Tibial nerve (tissue), 4 donors: ENCODE data around the gene HMOX2. TPM values are rescaled to one million over a fixed set of nuclear protein-coding genes. Genes with fewer than 3 reads are reported as not detected.

ENCODE experiments used
- DNase-seq, 2 donors: peaks; one replicate each; pipeline ENCODE4 v3.0.0-alpha.2; 2019; ENCODE audit warnings: low spot score in 2 of 2
- H3K27ac ChIP-seq, 4 donors: fragments of 200-600 bp; sonication (generic) in 3 of 4; one replicate each; pipeline ENCODE4 v1.5.1; 2017 to 2019; ENCODE audit warnings: mild to moderate bottlenecking in 1 of 4
- H3K27me3 ChIP-seq, 2 donors: fragments of 200-600 bp; sonication (generic) in 1 of 2; one replicate each; pipeline versions ENCODE4 v1.5.1 to v1.6.0; 2017 to 2019
- H3K36me3 ChIP-seq, 3 donors: fragments of 200-600 bp; sonication (generic); one replicate each; pipeline ENCODE4 v1.5.1; 2018 to 2019
- H3K4me1 ChIP-seq, 4 donors: fragments of 200-600 bp; sonication (generic) in 3 of 4; one replicate each; pipeline ENCODE4 v1.5.1; 2017 to 2019
- H3K4me3 ChIP-seq, 4 donors: fragments of 200-600 bp; sonication (generic) in 3 of 4; one replicate each; pipeline ENCODE4 v1.5.1; 2017 to 2019; ENCODE audit warnings: mild to moderate bottlenecking in 1 of 4, moderate library complexity in 1 of 4
- H3K9me3 ChIP-seq, 4 donors: fragments of 200-600 bp; sonication (generic) in 3 of 4; one replicate each; pipeline ENCODE4 v1.5.1; 2017 to 2019
- EP300 ChIP-seq, 2 donors: sonication (generic); formaldehyde crosslinking; IDR thresholded peaks; one replicate each; pipeline ENCODE4 v1.6.1; 2017; ENCODE audit warnings: antibody characterized with exemption in 2 of 2, mild to moderate bottlenecking in 1 of 2
- POLR2A ChIP-seq, 2 donors: fragments of 450-650 bp; IDR thresholded peaks; one replicate each; pipeline ENCODE4 v1.6.1; 2017; ENCODE audit warnings: antibody characterized with exemption in 2 of 2, mild to moderate bottlenecking in 2 of 2, moderate library complexity in 2 of 2
- WGBS, 2 donors: methylation state at CpG; one replicate each; pipeline ENCODE4 v1.1.5; 2018; 5-methylcytosine and 5-hydroxymethylcytosine counted together
- total RNA-seq, 4 donors: library from RNA; depleted of rRNA; stranded (reverse); fragments of >200 nt; gene quantifications; one replicate each; pipeline ENCODE4 v1.1.0, GENCODE V29; 2016
- TF ChIP-seq, protein P1 (sequence below), 5 experiments: fragments of 200-600 bp in 3 of 5; fragments of 450-650 bp in 2 of 5; sonication (generic) in 3 of 5; IDR thresholded peaks; one replicate each; pipeline ENCODE4 v1.5.1; 2016 to 2019; ENCODE audit warnings: antibody characterized with exemption in 5 of 5, mild to moderate bottlenecking in 3 of 5, moderate library complexity in 2 of 5

The HMOX2 gene
- total RNA-seq, 4 donors from 2014 or later = 55.7 to 75.6 (median 63.1) TPM

- Histone ChIP-seq H3K9me3 (no peaks in the 10 kb centered on the region), H3K36me3 (peaks cover 0 to 19% (median 5%) of the 10 kb centered on the region in 3 donors), H3K27ac (no peak overlapping the region), H3K27me3 (no peaks in the 10 kb centered on the region), H3K4me1 (peaks cover 0 to 36% (median 13%) of the 10 kb centered on the region in 4 donors), H3K4me3 (no peak overlapping the region)
- no peak for DNase-seq
- 60 to 77% methylated on average over 4 of the region's 4 CpGs for WGBS, 2 donors
- TF ChIP-seq, protein P1, sequence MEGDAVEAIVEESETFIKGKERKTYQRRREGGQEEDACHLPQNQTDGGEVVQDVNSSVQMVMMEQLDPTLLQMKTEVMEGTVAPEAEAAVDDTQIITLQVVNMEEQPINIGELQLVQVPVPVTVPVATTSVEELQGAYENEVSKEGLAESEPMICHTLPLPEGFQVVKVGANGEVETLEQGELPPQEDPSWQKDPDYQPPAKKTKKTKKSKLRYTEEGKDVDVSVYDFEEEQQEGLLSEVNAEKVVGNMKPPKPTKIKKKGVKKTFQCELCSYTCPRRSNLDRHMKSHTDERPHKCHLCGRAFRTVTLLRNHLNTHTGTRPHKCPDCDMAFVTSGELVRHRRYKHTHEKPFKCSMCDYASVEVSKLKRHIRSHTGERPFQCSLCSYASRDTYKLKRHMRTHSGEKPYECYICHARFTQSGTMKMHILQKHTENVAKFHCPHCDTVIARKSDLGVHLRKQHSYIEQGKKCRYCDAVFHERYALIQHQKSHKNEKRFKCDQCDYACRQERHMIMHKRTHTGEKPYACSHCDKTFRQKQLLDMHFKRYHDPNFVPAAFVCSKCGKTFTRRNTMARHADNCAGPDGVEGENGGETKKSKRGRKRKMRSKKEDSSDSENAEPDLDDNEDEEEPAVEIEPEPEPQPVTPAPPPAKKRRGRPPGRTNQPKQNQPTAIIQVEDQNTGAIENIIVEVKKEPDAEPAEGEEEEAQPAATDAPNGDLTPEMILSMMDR (IDR thresholded peaks at IDR 0.05) = no peak
- TF ChIP-seq EP300 (IDR thresholded peaks at IDR 0.05) (no peak), POLR2A (IDR thresholded peaks at IDR 0.05) (no peak)
Observed at GRCh38 chr16:4472880-4473279, 3.3 kb upstream of the HMOX2 start.

DNA sequence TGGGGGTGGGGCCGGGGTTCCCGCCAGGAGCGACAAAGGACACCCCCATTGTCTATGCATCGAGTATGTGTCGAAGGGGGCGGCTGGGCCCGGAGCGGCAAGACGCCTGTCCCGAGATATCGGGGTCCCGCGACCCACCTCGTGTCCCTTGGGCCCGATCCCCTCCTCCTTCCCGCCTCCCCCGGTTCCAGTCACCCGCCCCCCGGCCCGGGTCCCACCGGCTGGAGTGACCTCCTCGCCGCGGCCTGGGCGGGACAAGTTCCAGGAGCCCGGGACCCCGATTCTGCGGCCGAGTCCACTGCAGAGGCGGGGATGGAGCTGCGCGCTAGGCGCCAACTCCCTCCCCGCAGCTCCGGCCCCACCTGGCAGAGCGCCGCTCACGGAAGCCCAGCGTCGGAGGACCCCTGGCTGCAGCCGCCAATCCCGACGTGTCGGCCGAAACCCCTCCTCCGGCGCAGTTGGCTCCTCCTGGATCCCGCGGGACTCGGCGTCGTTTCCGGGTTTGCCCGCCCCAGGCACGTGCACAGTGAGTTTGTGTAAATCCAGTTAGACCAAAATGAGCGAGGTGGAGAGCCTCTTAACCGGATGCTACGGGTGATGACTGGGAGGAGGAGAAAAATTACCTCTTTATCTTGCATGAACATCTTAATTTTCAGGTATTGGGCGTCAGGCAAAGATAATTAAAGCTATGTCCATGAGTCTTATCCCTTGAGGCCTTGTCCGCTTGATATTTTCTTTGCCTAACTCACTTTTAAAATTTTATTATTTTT, 1.8 kb upstream of the HMOX2 start, which contains the start of gene NMRAL1:
TSS of gene NMRAL1 (minus strand) at position 434 of the 770 bp plus-strand sequence. CDS start 493 bp downstream, outside the sequence.
- H3K36me3 ChIP-seq = peaks cover 0 to 7% (median under 1%) of the 10 kb centered on the region in 3 donors
- TF ChIP-seq POLR2A (IDR thresholded peaks at IDR 0.05) (peak; percentile 33 to 66), EP300 (IDR thresholded peaks at IDR 0.05) (peak; percentile 60 to 82)
- TF ChIP-seq, protein P1 (IDR thresholded peaks at IDR 0.05) = no peak
- 3% methylated on average over 52 to 57 of the region's 60 CpGs for WGBS, 2 donors

DNA sequence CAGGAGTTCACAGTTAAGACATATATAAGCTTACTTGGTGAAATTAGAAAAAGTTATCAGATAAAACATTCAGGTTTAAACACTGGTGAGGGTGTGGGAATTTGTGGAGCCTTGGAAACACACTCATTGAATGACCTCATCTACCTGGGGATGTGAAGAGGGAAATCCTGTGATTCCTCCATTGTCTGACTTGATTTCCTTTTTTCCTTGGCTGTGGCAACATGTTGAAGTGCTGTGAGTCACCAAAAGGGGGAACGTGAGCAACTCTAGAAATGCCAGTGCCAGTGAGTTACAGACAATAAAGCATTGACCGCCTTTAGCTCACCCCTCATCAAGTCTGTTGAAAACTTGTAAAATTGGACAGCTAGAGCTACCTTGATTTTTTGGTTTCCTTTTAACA, 1.8 kb downstream of the HMOX2 start:
- peak in 1 of 2 donors; percentile 33 for DNase-seq
- no peaks in the 10 kb centered on the region for H3K27me3 ChIP-seq
- H3K4me3 ChIP-seq = no peak overlapping the region
- H3K4me1 ChIP-seq = peaks cover 0 to 52% (median 13%) of the 10 kb centered on the region in 4 donors
- H3K27ac ChIP-seq = peak overlapping the region in 2 of 4 donors; percentile 37 to 40
- no peaks in the 10 kb centered on the region for H3K36me3 ChIP-seq
- no peaks in the 10 kb centered on the region for H3K9me3 ChIP-seq
- WGBS, 2 donors = 25 to 35% methylated on average over 2 of the region's 2 CpGs
- TF ChIP-seq EP300 (IDR thresholded peaks at IDR 0.05) = no peak
- TF ChIP-seq, protein P1 (IDR thresholded peaks at IDR 0.05) = peak in 1 of 5 experiments; percentile 17

More for the DNA sequence above, 1.8 kb upstream of the HMOX2 start, which contains the start of gene NMRAL1:
- Histone ChIP-seq H3K4me1 (peaks cover 0 to 39% (median 13%) of the 10 kb centered on the region in 4 donors), H3K4me3 (peak within 1 kb of the TSS; percentile 69 to 84 (median 81)), H3K9me3 (no peaks in the 10 kb centered on the region), H3K27me3 (no peaks in the 10 kb centered on the region), H3K27ac (peak within 1 kb of the TSS; percentile 78 to 94 (median 87))
- peak; percentile 86 to 87 for DNase-seq

DNA sequence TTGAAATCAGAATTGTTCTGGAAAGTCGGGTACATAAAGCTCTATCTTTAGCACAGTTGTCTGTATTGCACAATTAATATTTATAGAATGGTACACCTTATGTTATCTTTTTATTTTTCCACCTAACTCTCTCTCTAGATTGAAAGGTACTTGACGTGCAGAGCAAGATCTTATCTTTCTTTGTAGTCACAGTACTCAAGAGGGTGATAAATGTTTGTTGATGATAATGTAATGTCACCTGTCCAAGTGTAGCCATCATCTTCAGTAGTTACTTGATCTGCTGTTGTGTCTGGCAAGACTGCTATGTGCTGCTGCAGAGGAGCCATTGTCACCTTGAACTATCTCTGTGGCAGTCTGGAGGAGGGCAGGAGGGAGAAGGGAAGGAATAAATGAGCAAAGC, 5.3 kb downstream of the HMOX2 start:
- Histone ChIP-seq H3K36me3 (peaks cover 0 to 27% (median 0%) of the 10 kb centered on the region in 3 donors), H3K9me3 (no peaks in the 10 kb centered on the region), H3K4me3 (no peak overlapping the region), H3K4me1 (peaks cover 0 to 40% (median 5%) of the 10 kb centered on the region in 4 donors), H3K27me3 (no peaks in the 10 kb centered on the region), H3K27ac (peak overlapping the region in 1 of 4 donors; percentile 38)
- DNase-seq = no peak
- WGBS, 2 donors = 71 to 83% methylated on average over 2 of the region's 2 CpGs
- TF ChIP-seq EP300 (IDR thresholded peaks at IDR 0.05) (no peak), POLR2A (IDR thresholded peaks at IDR 0.05) (no peak)
- TF ChIP-seq, protein P1 (IDR thresholded peaks at IDR 0.05) = no peak

- peak overlapping the region in 3 of 4 donors; percentile 6 to 38 (median 11) for H3K27ac ChIP-seq
- WGBS, 2 donors = 64 to 79% methylated on average over 1 of the region's 1 CpG
- H3K27me3 ChIP-seq = no peaks in the 10 kb centered on the region
- H3K4me1 ChIP-seq = peaks cover 0 to 42% (median 9%) of the 10 kb centered on the region in 4 donors
- peaks cover 0 to 27% (median 0%) of the 10 kb centered on the region in 3 donors for H3K36me3 ChIP-seq
- no peak overlapping the region for H3K4me3 ChIP-seq
- TF ChIP-seq, protein P1 (IDR thresholded peaks at IDR 0.05) = no peak
- TF ChIP-seq POLR2A (IDR thresholded peaks at IDR 0.05) (no peak), EP300 (IDR thresholded peaks at IDR 0.05) (no peak)
- no peak for DNase-seq
- H3K9me3 ChIP-seq = no peaks in the 10 kb centered on the region
Observed at GRCh38 chr16:4481963-4482362, 5.8 kb downstream of the HMOX2 start.
